PC-3 (cell line): Measurements from ENCODE around the gene SPATA17.

Experiments
- EZH2 ChIP-seq: fragments of 300-600 bp; sonication (generic); IDR thresholded peaks from one replicate; pipeline ENCODE4 v1.6.1; 2017; ENCODE audit warnings: antibody characterized with exemption, mild to moderate bottlenecking, low read length; ENCODE audit not compliant: unreplicated experiment
- TF ChIP-seq, protein P1 (sequence below): fragments of 300-600 bp; sonication (generic); conservative IDR thresholded peaks from 2 replicates; pipeline ENCODE4 v1.5.1; 2017; ENCODE audit warnings: antibody characterized with exemption, low read depth, mild to moderate bottlenecking, low read length

DNA sequence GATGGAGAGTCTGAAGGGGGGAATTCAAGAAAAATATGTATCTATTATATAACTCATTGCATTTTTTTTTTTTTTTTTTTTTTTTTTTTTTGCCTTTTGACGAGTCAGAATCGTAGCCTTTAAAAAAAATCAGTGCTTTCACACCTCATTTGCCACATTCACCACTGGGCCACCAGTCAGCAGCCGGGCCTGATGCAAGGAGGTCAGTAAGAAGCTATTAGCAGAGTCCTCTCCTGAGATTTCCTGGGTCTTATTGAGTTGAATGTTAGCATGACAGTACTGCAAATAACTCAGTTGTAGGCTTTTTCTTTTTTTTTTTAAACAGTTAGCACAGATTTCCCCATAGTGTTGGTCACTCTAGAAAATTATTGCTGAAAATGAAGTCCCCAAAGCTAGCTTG is 139.8 kb downstream of the SPATA17 start:
- TF ChIP-seq, protein P1, sequence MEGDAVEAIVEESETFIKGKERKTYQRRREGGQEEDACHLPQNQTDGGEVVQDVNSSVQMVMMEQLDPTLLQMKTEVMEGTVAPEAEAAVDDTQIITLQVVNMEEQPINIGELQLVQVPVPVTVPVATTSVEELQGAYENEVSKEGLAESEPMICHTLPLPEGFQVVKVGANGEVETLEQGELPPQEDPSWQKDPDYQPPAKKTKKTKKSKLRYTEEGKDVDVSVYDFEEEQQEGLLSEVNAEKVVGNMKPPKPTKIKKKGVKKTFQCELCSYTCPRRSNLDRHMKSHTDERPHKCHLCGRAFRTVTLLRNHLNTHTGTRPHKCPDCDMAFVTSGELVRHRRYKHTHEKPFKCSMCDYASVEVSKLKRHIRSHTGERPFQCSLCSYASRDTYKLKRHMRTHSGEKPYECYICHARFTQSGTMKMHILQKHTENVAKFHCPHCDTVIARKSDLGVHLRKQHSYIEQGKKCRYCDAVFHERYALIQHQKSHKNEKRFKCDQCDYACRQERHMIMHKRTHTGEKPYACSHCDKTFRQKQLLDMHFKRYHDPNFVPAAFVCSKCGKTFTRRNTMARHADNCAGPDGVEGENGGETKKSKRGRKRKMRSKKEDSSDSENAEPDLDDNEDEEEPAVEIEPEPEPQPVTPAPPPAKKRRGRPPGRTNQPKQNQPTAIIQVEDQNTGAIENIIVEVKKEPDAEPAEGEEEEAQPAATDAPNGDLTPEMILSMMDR, result no peak
- no peak for TF ChIP-seq EZH2
